OCI-LY3 (cell line): ENCODE data around the gene NTN4.

Source experiments
- H2AFZ ChIP-seq: fragments of 200-600, 300-600 bp; shearing (Covaris generic); 2 replicates; pipeline ENCODE4 v1.6.0; 2014; ENCODE audit warnings: antibody characterized with exemption, low read depth, low read length
- H3K27ac ChIP-seq: fragments of 200-600, 300-600 bp; sonication (generic); 2 replicates; pipeline ENCODE4 v1.5.1; 2014; ENCODE audit warnings: mild to moderate bottlenecking, low read length, moderate library complexity, mixed read lengths
- H3K27me3 ChIP-seq: fragments of 200-600, 300-600 bp; sonication (generic); 2 replicates; pipeline ENCODE4 v1.6.1; 2014; ENCODE audit warnings: low read depth, low read length, mixed read lengths
- H3K36me3 ChIP-seq: fragments of 200-600, 300-600 bp; sonication (generic); replicated peaks from 2 replicates; pipeline ENCODE3; 2014; ENCODE audit warnings: low read depth, low read length, mixed read lengths
- H3K4me1 ChIP-seq: fragments of 300-600, 200-600 bp; sonication (generic); 2 replicates; pipeline ENCODE4 v1.6.1; 2014; ENCODE audit warnings: low read length, mixed read lengths
- H3K4me2 ChIP-seq: fragments of 200-600, 300-600 bp; sonication (generic); 2 replicates; pipeline ENCODE4 v1.6.1; 2014; ENCODE audit warnings: low read length, mixed read lengths
- H3K4me3 ChIP-seq: fragments of 300-600, 200-600 bp; sonication (generic); 2 replicates; pipeline ENCODE4 v1.5.1; 2014; ENCODE audit warnings: antibody characterized with exemption, mild to moderate bottlenecking, low read length, moderate library complexity
- H3K79me2 ChIP-seq: fragments of 300-600, 200-600 bp; shearing (Covaris generic); 2 replicates; pipeline ENCODE4 v1.6.1; 2014; ENCODE audit warnings: mild to moderate bottlenecking, low read length, mixed read lengths
- H3K9ac ChIP-seq: fragments of 300-600, 200-600 bp; shearing (Covaris generic); 2 replicates; pipeline ENCODE4 v1.6.0; 2014; ENCODE audit warnings: mild to moderate bottlenecking, low read length, moderate library complexity
- H3K9me3 ChIP-seq: fragments of 200-600, 300-600 bp; shearing (Covaris generic); 2 replicates; pipeline ENCODE4 v1.6.1; 2014; ENCODE audit warnings: low read length, mixed read lengths; ENCODE audit not compliant: insufficient read depth
- H4K20me1 ChIP-seq: fragments of 200-600, 300-600 bp; sonication (generic); 2 replicates; pipeline ENCODE4 v1.6.1; 2016; ENCODE audit warnings: low read length, mixed read lengths; ENCODE audit not compliant: insufficient read depth
- CTCF ChIP-seq: fragments of 200-600, 300-600 bp; sonication (generic); IDR thresholded peaks from 2 replicates; pipeline ENCODE4 v1.5.1; 2014; ENCODE audit warnings: antibody characterized with exemption, low read length, low read depth
- EZH2phosphoT487 ChIP-seq: fragments of 200-600 bp; shearing (Covaris generic); IDR thresholded peaks from 2 replicates; pipeline ENCODE4 v1.6.1; 2018; ENCODE audit warnings: antibody characterized with exemption, mixed run types, low read depth

Gene NTN4

GRCh38 chr12:95742586-95742985, 48.0 kb downstream of the NTN4 start:
- H3K79me2 ChIP-seq: no peaks in the 10 kb centered on the region
- no peak overlapping the region for H3K27ac ChIP-seq
- H4K20me1 ChIP-seq: no peaks in the 10 kb centered on the region
- no peak overlapping the region for H3K9ac ChIP-seq
- H3K4me1 ChIP-seq: peaks cover 5% of the 10 kb centered on the region
- H3K27me3 ChIP-seq: 0 out of 2 replicates have a peak, but pooled peaks cover 3% of the 10 kb centered on the region
- H3K9me3 ChIP-seq: peaks cover 12% of the 10 kb centered on the region; the same call in 1 of the 2 replicates
- H3K4me2 ChIP-seq: no peak overlapping the region
- H3K4me3 ChIP-seq: no peak overlapping the region
- H2AFZ ChIP-seq: no peak overlapping the region
- TF ChIP-seq CTCF (no peak), EZH2phosphoT487 (no peak)
- H3K36me3 ChIP-seq: no peaks in the 10 kb centered on the region

GRCh38 chr12:95741635-95742034, 48.9 kb downstream of the NTN4 start:
- 0 out of 2 replicates have a peak, but pooled peaks cover 3% of the 10 kb centered on the region for H3K27me3 ChIP-seq
- no peaks in the 10 kb centered on the region for H3K79me2 ChIP-seq
- no peak overlapping the region for H3K4me2 ChIP-seq
- peaks cover 5% of the 10 kb centered on the region for H3K4me1 ChIP-seq
- H4K20me1 ChIP-seq: no peaks in the 10 kb centered on the region
- H3K27ac ChIP-seq: no peak overlapping the region
- no peak overlapping the region for H3K9ac ChIP-seq
- no peak for TF ChIP-seq EZH2phosphoT487
- no peak for TF ChIP-seq CTCF
- no peak overlapping the region for H3K4me3 ChIP-seq
- H2AFZ ChIP-seq: no peak overlapping the region
- H3K36me3 ChIP-seq: no peaks in the 10 kb centered on the region
- peaks cover 12% of the 10 kb centered on the region; the same call in 1 of the 2 replicates for H3K9me3 ChIP-seq

- H2AFZ ChIP-seq: no peak overlapping the region
- H3K36me3 ChIP-seq: no peaks in the 10 kb centered on the region
- peaks cover 12% of the 10 kb centered on the region; the same call in 1 of the 2 replicates for H3K9me3 ChIP-seq
- H3K79me2 ChIP-seq: no peaks in the 10 kb centered on the region
- H3K4me1 ChIP-seq: peaks cover 5% of the 10 kb centered on the region
- H3K27me3 ChIP-seq: 0 out of 2 replicates have a peak, but pooled peaks cover 3% of the 10 kb centered on the region
- no peak for TF ChIP-seq CTCF
- no peak for TF ChIP-seq EZH2phosphoT487
- H3K4me3 ChIP-seq: no peak overlapping the region
- no peak overlapping the region for H3K4me2 ChIP-seq
- no peak overlapping the region for H3K27ac ChIP-seq
- no peaks in the 10 kb centered on the region for H4K20me1 ChIP-seq
- no peak overlapping the region for H3K9ac ChIP-seq
Measured at GRCh38 chr12:95740751-95741150, 49.8 kb downstream of the NTN4 start.

GRCh38 chr12:95739561-95740313, 50.8 kb downstream of the NTN4 start:
- TF ChIP-seq EZH2phosphoT487 (no peak), CTCF (no peak)
- peaks cover 5% of the 10 kb centered on the region for H3K4me1 ChIP-seq

More at GRCh38 chr12:95739561-95740313, 50.8 kb downstream of the NTN4 start:
- Histone ChIP-seq H3K4me2 (no peak overlapping the region), H3K9ac (no peak overlapping the region), H4K20me1 (no peaks in the 10 kb centered on the region), H3K36me3 (no peaks in the 10 kb centered on the region), H3K9me3 (peaks cover 4% of the 10 kb centered on the region; the same call in 1 of the 2 replicates), H3K4me3 (no peak overlapping the region), H3K27me3 (0 out of 2 replicates have a peak, but pooled peaks cover 3% of the 10 kb centered on the region), H3K27ac (no peak overlapping the region), H2AFZ (no peak overlapping the region), H3K79me2 (no peaks in the 10 kb centered on the region)
